H1 (cell line): Measurements from ENCODE around the gene ATF7IP2.

Source experiments
- HDAC2 ChIP-seq, 2 experiments: fragments of 300-600 bp in 1 of 2; sonication (generic) in 1 of 2; IDR thresholded peaks; 2 replicates each; pipeline ENCODE4 v1.6.1; 2011 to 2012; ENCODE audit warnings: low read depth in 2 of 2, low read length in 2 of 2, mild to moderate bottlenecking in 2 of 2, moderate library complexity in 2 of 2, borderline replicate concordance in 1 of 2, inconsistent platforms in 1 of 2
- TBP ChIP-seq: IDR thresholded peaks from 2 replicates; pipeline ENCODE4 v1.6.1; 2011; ENCODE audit warnings: low read depth, low read length, improper control_type of control experiment
- TF ChIP-seq, protein P1 (sequence below): IDR thresholded peaks from 2 replicates; pipeline ENCODE4 v1.6.1; 2012; ENCODE audit warnings: inconsistent platforms
- TF ChIP-seq, protein P2 (sequence below), 3 experiments: IDR thresholded peaks; 1 replicate in 2 of 3; 2 replicates in 1 of 3; pipeline versions ENCODE4 v1.5.1 to v1.6.1; 2011; ENCODE audit warnings: low read length in 3 of 3, mild to moderate bottlenecking in 3 of 3, inconsistent platforms in 2 of 3, low read depth in 1 of 3, moderate library complexity in 1 of 3; ENCODE audit not compliant: insufficient read depth in 1 of 3; ENCODE audit errors: control extremely low read depth in 1 of 3

DNA sequence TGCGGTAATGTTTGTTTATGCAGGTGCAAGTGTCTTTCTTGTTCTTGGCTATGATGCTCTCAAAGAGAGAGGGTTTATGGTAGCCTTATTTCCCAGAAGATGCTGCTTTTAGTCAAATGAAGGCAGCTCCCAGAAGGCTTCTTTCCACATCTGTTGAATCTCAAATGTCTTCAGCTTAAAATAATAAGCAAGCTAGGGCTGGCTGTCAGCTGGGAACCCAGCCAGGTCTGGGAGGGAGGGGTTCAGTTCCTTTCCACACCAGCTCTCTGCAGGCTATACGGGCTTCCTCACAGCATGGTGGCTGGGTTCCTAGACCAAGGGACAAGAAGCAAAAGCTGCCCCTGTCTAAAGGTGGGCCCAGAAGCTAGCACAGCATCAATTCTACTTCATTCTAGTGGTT is 47.4 kb upstream of the ATF7IP2 start:
- TF ChIP-seq HDAC2 (IDR thresholded peaks at IDR 0.05; ENCODE audit: borderline replicate concordance in 1 of 2, low read depth in 2 of 2, low read length in 2 of 2) (no peak), TBP (no peak)
- TF ChIP-seq, protein P1, sequence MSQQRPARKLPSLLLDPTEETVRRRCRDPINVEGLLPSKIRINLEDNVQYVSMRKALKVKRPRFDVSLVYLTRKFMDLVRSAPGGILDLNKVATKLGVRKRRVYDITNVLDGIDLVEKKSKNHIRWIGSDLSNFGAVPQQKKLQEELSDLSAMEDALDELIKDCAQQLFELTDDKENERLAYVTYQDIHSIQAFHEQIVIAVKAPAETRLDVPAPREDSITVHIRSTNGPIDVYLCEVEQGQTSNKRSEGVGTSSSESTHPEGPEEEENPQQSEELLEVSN: no peak
- TF ChIP-seq, protein P2, sequence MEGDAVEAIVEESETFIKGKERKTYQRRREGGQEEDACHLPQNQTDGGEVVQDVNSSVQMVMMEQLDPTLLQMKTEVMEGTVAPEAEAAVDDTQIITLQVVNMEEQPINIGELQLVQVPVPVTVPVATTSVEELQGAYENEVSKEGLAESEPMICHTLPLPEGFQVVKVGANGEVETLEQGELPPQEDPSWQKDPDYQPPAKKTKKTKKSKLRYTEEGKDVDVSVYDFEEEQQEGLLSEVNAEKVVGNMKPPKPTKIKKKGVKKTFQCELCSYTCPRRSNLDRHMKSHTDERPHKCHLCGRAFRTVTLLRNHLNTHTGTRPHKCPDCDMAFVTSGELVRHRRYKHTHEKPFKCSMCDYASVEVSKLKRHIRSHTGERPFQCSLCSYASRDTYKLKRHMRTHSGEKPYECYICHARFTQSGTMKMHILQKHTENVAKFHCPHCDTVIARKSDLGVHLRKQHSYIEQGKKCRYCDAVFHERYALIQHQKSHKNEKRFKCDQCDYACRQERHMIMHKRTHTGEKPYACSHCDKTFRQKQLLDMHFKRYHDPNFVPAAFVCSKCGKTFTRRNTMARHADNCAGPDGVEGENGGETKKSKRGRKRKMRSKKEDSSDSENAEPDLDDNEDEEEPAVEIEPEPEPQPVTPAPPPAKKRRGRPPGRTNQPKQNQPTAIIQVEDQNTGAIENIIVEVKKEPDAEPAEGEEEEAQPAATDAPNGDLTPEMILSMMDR (IDR thresholded peaks at IDR 0.05; ENCODE audit: control extremely low read depth in 1 of 3, insufficient read depth in 1 of 3, low read depth in 1 of 3, low read length in 3 of 3): no peak
